Fibroblast of peridontal ligament (primary cell): ENCODE data around the gene BRSK1.

ENCODE experiments used
- DNase-seq: peaks from one replicate; pipeline ENCODE4 v3.0.0-alpha.2; 2010; ENCODE audit errors: extremely low read depth

The BRSK1 gene

GRCh38 chr19:55253842-55254624 is 29.8 kb upstream of the BRSK1 start:
- no peak for DNase-seq

DNA sequence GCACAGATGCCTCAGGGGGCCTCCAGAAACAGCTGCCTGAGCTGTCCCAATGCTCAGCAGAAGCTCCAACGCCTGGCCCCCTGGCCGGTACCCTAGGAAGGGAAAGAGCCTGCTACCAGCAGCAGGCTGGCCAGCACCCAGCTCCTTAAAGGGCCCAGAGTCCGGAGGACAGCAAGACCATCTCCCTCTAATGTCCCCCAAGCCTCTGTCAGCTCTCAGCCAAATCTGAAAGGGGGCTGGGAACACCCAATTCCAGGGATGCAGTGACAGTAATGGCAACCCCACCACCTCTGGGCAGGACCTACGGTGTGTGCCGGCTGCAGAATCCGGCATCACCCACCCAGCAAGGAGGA is 29.2 kb upstream of the BRSK1 start:
- DNase-seq, result no peak

DNA sequence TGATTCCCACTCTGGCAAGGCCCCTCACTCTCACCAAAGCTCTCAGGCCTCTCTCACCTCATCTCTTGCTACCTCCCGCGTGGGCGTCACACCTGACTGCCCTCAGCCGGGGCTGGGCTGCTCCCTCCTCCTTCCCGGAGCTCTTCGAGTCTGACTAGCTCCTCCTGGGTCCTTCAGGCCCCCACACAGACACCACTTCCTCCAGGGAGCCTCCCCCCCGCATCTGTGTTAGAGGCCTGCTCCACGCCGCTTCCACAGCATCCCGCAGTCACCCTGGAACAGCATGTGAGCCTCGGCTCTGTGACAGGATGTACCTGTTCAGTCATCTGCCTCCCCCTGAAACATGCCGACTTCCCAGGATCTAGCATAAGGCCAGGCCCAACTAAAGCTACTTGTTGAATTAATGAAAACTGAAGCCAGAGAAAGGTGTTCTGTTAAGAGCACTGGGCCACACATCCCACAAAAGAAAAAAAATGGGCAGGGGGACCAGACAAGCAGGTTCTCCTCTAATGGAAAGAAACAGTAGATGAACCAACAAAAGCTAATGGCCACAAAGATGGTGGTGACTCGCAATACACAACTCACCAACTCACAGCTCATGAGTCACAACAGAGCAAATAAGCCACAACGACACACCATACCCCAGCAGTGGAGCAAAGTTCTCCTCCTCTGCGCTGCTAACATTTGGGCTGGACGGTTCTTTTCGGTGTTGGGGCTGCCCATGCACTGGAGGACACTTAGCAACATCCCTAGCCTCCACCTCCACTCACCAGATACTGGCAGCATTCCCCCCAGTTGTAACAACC is 28.0 kb upstream of the BRSK1 start:
- peak; percentile 10 for DNase-seq

DNA sequence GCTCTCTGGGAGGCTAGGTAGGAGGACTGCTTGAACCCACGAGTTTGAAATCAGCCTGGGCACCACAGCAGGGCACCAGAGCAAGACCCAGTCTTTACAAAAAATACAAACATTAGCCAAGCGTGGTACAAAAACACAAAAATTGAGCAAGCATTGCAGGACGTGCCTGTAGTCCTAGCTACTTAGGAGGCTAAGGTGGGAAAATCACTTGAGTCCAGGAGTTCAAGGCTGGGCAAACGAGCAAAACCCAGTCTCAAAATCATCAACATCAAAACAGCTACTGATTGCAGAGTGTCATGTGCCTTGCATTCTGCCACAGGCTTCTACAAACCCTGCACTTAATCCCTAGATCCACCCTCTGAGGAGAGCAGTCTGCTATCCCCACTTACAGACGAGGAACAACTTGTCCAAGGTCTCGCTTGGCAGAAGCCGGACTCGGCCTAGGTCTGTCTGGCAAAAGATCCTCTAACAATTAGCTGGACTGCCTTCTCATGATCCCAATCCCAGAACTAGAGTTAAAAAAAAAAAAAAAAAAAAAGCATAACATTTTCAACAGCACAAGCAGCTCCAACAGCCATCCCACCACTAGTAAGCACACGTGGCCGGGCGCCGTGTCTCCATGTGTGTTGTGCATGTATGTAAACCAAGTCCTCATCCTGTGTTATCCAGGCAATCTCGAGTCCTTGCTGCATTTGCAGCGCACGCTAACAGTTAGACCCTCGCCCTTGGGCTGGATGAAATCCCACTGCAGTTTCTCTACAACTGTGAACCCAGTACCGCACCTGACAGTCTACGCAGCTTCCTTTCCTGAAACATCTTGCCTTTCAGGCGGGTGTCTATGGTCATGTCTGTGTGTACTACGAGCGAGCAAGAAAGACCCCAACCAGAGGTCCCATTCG is 27.0 kb upstream of the BRSK1 start:
- peak; percentile 5 for DNase-seq

DNA sequence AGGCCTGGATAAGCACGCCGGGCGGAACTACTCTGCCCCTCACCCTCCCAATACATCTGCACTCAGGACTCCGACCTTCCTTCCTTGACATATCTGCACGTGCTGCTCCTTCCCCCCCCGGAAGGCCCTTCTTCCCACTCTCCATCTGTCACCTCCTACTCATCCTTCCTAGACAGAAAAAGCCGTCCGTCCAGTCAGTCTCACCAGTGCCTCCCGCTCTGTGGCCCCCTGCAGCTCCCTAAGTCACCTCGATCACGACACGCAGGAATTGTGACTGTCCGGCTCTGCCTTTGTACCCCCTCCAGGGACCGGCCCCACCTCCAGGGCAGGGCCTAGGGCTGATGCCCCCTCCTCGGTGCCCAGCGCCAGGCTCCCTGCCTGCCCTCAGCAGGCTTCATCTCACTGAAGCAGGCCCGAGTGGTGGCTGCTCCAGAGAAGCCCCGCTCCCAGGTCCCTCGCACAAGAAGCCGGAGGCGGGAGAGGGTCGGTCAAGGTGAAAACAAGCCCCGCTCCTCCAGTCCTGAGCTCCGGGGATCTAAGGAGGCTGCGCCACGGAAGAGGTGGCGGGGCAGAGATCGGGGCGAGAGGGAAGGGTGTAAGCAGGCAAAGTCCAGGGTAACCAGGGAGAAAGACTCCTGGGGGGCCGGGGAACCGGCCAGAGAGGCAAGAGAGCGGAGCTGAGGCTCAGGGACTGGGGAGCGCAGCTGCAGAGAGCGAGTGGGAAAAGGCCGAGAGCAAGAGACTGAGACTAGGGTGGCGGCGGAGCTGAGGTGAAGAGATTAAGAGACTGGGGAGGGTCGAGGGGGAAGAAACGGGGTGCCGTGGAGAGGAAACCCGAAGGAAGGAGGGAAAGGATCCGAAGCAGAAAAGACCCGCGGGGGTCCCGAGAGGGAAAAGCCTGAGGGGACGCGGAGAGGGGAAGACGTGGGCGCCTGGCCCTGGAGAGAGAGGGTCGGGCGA is 26.1 kb upstream of the BRSK1 start:
- peak; percentile 5 for DNase-seq

- DNase-seq, result no peak
Measured at GRCh38 chr19:55258476-55258827, 25.3 kb upstream of the BRSK1 start.

DNA sequence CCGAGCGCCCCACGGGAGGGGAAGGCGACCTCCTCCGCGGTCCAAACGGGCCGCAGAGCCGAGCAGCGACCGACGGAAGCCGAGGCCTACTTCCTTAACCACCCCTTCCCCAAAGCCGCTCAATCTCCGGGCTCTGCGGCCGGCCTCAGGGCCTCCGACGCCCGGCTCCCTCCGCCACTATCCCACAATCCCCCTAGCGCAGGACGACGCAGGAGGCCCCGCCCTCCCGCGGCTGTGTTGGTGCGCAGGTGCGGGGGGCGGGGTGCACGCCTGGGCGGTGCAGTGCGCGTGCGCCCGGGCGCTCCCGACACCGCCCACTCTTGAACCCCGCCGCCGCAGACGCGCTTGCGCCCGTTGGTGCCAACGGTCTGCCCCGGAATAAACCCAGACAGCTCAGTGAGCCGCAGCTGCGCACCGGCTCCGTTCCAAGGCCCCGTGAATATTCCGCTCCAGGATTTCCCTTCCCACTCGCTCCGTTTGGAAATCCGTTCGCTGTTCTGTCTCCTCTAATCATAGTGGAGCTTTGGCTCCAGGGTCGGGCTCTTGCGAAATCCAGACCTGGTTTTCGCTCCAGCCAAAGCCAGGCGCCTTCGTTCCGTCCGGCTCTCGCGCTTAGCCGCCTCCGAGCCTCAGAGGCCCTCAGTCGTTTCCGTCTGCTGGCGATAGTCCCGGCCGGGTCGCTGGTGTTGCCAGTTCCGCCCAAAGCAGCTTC is 24.8 kb upstream of the BRSK1 start, which contains the start of gene PPP6R1:
Gene PPP6R1, minus strand, starts transcription at position 190 of the 712 bp plus-strand sequence. CDS start 11,914 bp downstream, outside the sequence.
- peak; percentile 100 for DNase-seq

DNA sequence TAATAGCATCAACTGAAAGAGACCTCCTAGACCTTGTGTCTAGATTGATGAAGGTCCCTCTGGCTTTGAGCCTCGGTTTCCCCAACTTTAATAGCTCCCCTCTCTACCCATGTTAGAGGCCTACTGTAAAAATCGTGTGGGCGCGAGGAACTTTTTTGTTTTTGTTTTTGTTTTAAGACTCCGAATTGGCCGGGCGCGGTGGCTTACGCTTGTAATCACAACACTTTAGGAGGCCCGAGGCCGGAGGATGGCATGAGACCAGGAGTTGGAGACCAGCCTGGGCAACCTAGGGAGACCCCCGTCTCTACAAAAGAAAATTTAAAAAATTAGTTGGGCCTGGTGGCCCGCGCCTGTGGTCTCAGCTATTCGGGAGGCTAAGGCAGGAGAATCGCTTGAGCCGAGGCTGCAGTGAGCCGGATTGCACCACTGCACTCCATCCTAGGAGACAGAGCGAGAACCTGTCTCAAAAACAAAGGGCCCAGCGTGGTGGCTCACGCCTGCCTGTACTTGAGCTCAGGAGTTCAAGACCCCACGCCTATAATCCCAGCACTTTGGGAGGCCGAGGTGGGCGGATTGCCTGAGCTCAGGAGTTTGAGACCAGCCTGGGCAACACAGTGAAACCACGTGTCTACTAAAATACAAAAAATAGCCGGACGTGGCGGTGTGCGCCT is 24.1 kb upstream of the BRSK1 start:
- DNase-seq, result no peak

- no peak for DNase-seq
Measured at GRCh38 chr19:55261671-55262126, 22.1 kb upstream of the BRSK1 start.

DNA sequence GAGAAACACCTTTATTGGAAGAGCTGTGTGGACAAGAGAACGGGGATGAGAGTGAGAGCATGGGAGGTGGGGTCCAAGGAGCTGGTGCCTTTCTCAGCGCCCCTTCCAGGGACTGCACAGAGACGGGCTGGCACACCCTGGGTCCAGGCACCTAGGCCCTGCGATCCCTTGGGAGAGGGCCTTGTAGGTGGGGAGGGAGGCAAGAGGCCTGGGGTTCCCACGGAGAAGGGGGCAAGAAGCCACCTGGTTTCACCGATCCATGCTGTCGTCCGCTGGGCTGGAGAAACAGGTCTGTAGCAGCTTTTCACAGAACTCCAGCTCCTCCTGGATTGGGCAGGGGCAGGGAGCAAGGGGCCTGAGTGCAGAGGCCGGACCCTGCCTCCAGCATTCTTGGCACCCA is 21.4 kb upstream of the BRSK1 start:
- DNase-seq, result no peak

GRCh38 chr19:55264531-55264930 is 19.3 kb upstream of the BRSK1 start:
- no peak for DNase-seq

DNA sequence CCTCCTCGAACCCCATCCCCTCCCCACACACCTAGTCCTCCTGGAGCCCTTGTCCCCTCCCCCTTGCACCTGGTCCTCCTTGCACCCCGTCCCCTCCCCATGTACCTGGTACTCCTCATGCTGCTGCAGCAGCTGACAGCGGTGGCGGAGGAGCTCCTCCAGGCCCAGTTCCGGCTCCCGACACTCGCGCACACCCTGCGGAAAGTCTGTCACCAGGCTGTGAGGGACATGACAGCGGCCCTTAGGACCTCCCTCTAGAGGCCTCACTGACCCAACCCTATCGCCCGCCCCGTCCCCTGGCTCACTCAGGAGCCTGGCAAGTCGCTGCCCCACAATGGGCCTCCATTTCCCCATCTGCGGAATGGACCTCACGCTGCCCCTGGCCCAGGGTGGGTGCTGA is 18.6 kb upstream of the BRSK1 start:
- no peak for DNase-seq

GRCh38 chr19:55265723-55266386 is 17.9 kb upstream of the BRSK1 start:
- no peak for DNase-seq

GRCh38 chr19:55266404-55266803 is 17.4 kb upstream of the BRSK1 start:
- no peak for DNase-seq

GRCh38 chr19:55266840-55267239 is 17.0 kb upstream of the BRSK1 start:
- DNase-seq, result no peak

- DNase-seq, result no peak
Measured at GRCh38 chr19:55269299-55269698, 14.5 kb upstream of the BRSK1 start.

DNA sequence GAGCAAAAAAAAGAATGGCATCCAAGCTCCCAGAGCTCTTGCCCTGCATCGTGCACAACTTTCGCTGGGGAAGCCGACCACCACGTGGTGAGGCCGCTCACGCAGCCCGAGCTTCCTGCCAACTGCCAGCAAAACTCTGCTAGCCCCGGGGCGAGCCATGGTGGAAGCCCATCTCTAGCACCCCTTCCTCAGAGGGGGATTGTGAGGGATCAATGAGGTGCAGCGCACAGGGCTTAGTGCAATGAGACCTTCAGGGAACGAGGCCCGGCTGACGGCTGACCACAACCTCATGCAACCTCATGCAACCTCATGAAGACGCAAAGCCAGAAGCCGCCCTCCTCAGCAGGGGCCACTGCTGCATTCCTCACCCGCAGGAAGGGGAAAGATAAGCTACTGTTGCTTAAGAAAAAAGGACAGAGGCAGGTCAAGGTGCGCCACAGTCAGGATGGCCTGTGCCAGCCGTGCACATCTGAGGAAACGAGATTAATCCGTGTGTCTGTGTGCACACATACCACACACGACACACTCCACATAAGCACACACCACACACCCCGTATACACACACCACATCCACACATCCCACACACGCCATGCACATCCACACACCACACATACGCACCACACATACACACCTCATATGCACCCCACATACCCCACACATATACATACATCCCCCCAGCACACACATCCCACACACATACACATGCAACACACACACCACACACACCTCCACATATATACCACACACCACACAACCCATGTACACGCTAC is 13.4 kb upstream of the BRSK1 start:
- no peak for DNase-seq

DNA sequence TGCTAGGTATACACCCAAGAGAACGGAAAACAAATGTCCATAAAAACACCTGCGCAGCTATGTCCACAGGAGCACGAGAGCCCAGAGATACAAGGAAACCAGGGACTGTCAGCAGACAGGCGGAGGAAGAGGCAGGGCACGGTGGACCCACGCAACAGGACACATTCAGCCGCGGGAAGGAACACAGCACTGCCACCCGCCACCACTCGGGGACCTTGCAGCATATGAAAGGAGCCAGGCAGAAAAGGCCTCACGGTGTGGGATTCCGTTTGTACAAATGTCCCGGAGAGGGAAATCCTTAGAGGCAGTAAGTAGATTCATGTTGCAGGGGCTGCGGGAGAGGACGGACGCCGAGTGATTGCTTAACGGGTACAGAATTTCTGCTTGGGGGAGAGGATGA is 11.7 kb upstream of the BRSK1 start:
- no peak for DNase-seq
